Heart right ventricle (tissue), 16 donors: ENCODE data around the gene KLRG1. TPM values are rescaled to one million over a fixed set of nuclear protein-coding genes. Genes with fewer than 3 reads are reported as not detected.
A peak's percentile ranks its signal among the peaks of the same experiment; 100 is the strongest.

Source experiments
- ATAC-seq, 8 donors: fragments of 200-7000 bp; cut with Tn5 transposase; one replicate each; pipeline ENCODE4 v1.9.1; 2020; ENCODE audit warnings: mild to moderate bottlenecking in 8 of 8, moderate library complexity in 8 of 8, moderate number of reproducible peaks in 1 of 8
- DNase-seq, 2 donors: peaks; one replicate each; pipeline ENCODE4 v3.0.0-alpha.2; 2020
- H3K27ac ChIP-seq, 10 donors: fragments of 200-600 bp; sonication (generic) in 2 of 10; one replicate each; pipeline versions ENCODE4 v1.5.0 to v1.8.0; 2020 to 2022; ENCODE audit warnings: mild to moderate bottlenecking in 3 of 10
- H3K27me3 ChIP-seq, 7 donors: fragments of 200-600 bp; one replicate each; pipeline ENCODE4 v1.8.0; 2021 to 2022; ENCODE audit warnings: mild to moderate bottlenecking in 2 of 7
- H3K36me3 ChIP-seq, 9 donors: fragments of 200-600 bp; sonication (generic) in 1 of 9; one replicate each; pipeline versions ENCODE4 v1.5.0 to v1.8.0; 2020 to 2022; ENCODE audit warnings: mild to moderate bottlenecking in 2 of 9
- H3K4me1 ChIP-seq, 9 donors: fragments of 200-600 bp; sonication (generic) in 1 of 9; one replicate each; pipeline versions ENCODE4 v1.5.0 to v1.8.0; 2020 to 2022; ENCODE audit warnings: mild to moderate bottlenecking in 4 of 9
- H3K4me3 ChIP-seq, 10 donors: fragments of 200-600 bp; sonication (generic) in 2 of 10; one replicate each; pipeline versions ENCODE4 v1.5.0 to v1.8.0; 2020 to 2022; ENCODE audit warnings: mild to moderate bottlenecking in 7 of 10, moderate library complexity in 2 of 10
- H3K9me3 ChIP-seq, 11 donors: fragments of 200-600 bp in 10 of 11; sonication (generic) in 2 of 11; one replicate each; pipeline versions ENCODE4 v1.5.0 to v1.8.0; 2013 to 2022; ENCODE audit warnings: mild to moderate bottlenecking in 2 of 11, control low read depth in 1 of 11, moderate library complexity in 1 of 11
- CTCF ChIP-seq, 9 donors: fragments of 200-600 bp; sonication (generic) in 2 of 9; IDR thresholded peaks; one replicate each; pipeline versions ENCODE4 v1.5.0 to v1.8.0; 2021 to 2022; ENCODE audit warnings: antibody characterized with exemption in 9 of 9, mild to moderate bottlenecking in 5 of 9, moderate library complexity in 1 of 9
- WGBS, 2 donors: extraction: QIAGEN DNeasy Blood & Tissue Kit; methylation state at CpG; one replicate each; pipeline ENCODE4 v1.1.7; 2013; ENCODE audit warnings: inconsistent platforms in 1 of 2; 5-methylcytosine and 5-hydroxymethylcytosine counted together
- intact Hi-C, 10 donors: fragments of 100-400 bp; cut with DNase I; formaldehyde crosslinking; loops; one replicate each; pipeline versions ENCODE4 v1.11.1 to v1.14.2; 2022
- polyA plus RNA-seq, 2 donors: library from polyadenylated mRNA; stranded (reverse); fragments of 200-250 nt; gene quantifications; one replicate each; pipeline ENCODE4 v1.2.3, GENCODE V29; 2013
- total RNA-seq, 10 donors: library from RNA; stranded (reverse); fragmentation: NEBNext Ultra II Directional in 3 of 10; extraction: Animal tissue kit (Norgen Biotek cat#: 25700) in 3 of 10; gene quantifications; one replicate each; pipeline versions ENCODE4 v1.2.1 to v1.2.4, GENCODE V29; 2021 to 2023
- donor health status: Arrhythmogenic right ventricular cardiomyopathy.
- donor health status: ischemic (EF 13 %, LVEDD 7.1; RV severe dilation, severe dysfunction).
- donor health status: healthy with polysubstance abuse.
- donor health status: DM: no; HTN: yes; CAD: no.
- donor health status: DM: no; HTN: no; CAD: no.
- donor health status: ischemic (EF 25% LVEDD 6.9; RV normal size, moderate dysfunction).
- donor health status: ischemic (EF 25% LVEDD 5.7; RV mildly dilated, moderate dysfunction).
- donor health status: healthy.
- donor health status: DM: yes; HTN: yes; CAD: no.
- donor health status: Ischemic cardiomyopathy.
- donor health status: ischemic (EF 35%, LVEDD 5.7; RV mildly dilated, moderate dysfunction).
- donor health status: nonischemic (EF 11% LVEDD 7.7; RV severe dilation, severe dysfunction).
- donor health status: DM: yes; HTN: yes; CAD: no.
- donor health status: PGD.
- donor health status: ischemic (EF 29% LVEDD 5.4; RV normal size, mild dysfunction).
- donor health status: nonischemic (EF 23%, LVEDD 6.1; RV moderate dilation, normal function).

Gene KLRG1
- total and polyA plus RNA-seq, 12 donors: 1.7 to 9.2 (median 3.9) TPM

- 92 to 97% methylated on average over 1 of the region's 1 CpG for WGBS, 2 donors
- DNase-seq (no peak), ATAC-seq (no peak)
- Histone ChIP-seq H3K27me3 (no peaks in the 10 kb centered on the region), H3K27ac (no peak overlapping the region), H3K9me3 (peaks cover 0 to 5% (median 0%) of the 10 kb centered on the region in 11 donors), H3K36me3 (no peaks in the 10 kb centered on the region), H3K4me3 (no peak overlapping the region), H3K4me1 (peaks cover 0 to 4% (median 0%) of the 10 kb centered on the region in 9 donors)
- intact Hi-C loops: loop anchor here (5.0 to 10.0 kb wide), 7 partner anchors 360 to 505 kb away; partner anchors contain the start of gene CLEC4E (in 3 of the 10)
- TF ChIP-seq CTCF (IDR thresholded peaks at IDR 0.05): no peak
These were observed 57.8 kb downstream of the KLRG1 start for GRCh38 chr12:9047105-9047504.

GRCh38 chr12:9048930-9049329, 59.6 kb downstream of the KLRG1 start:
- no peak overlapping the region for H3K4me3 ChIP-seq
- WGBS, 2 donors: 96 to 97% methylated on average over 2 of the region's 2 CpGs
- ATAC-seq (no peak), DNase-seq (no peak)
- H3K4me1 ChIP-seq: peaks cover 0 to 4% (median 0%) of the 10 kb centered on the region in 9 donors
- no peak for TF ChIP-seq CTCF (IDR thresholded peaks at IDR 0.05)
- H3K36me3 ChIP-seq: no peaks in the 10 kb centered on the region
- H3K27me3 ChIP-seq: no peaks in the 10 kb centered on the region
- H3K27ac ChIP-seq: no peak overlapping the region
- H3K9me3 ChIP-seq: peaks cover 0 to 5% (median 0%) of the 10 kb centered on the region in 11 donors
- intact Hi-C loops: loop anchor here (5.0 to 10.0 kb wide), 7 partner anchors 362 to 507 kb away; partner anchors contain the start of gene CLEC4E (in 3 of the 10)

- intact Hi-C loops: loop anchor here (5.0 to 10.0 kb wide), 7 partner anchors 362 to 507 kb away; partner anchors contain the start of gene CLEC4E (in 3 of the 10)
- H3K4me1 ChIP-seq: peaks cover 0 to 4% (median 0%) of the 10 kb centered on the region in 9 donors
- DNase-seq: no peak
- H3K27me3 ChIP-seq: no peaks in the 10 kb centered on the region
- no peaks in the 10 kb centered on the region for H3K36me3 ChIP-seq
- peak in 8 of 9 donors; percentile 9 to 69 (median 60) for TF ChIP-seq CTCF (IDR thresholded peaks at IDR 0.05)
- no peak overlapping the region for H3K27ac ChIP-seq
- 22 to 23% methylated on average over 6 of the region's 6 CpGs for WGBS, 2 donors
- no peak overlapping the region for H3K4me3 ChIP-seq
- H3K9me3 ChIP-seq: peaks cover 0 to 5% (median 0%) of the 10 kb centered on the region in 11 donors
- ATAC-seq: peak in 3 of 8 donors; percentile 22 to 53 (median 42)
These were observed 60.3 kb downstream of the KLRG1 start for GRCh38 chr12:9049520-9050133.

- H3K9me3 ChIP-seq: peaks cover 0 to 3% (median 0%) of the 10 kb centered on the region in 11 donors
- no peak for DNase-seq
- 85% methylated on average over 15 of the region's 15 CpGs for WGBS, 2 donors
- TF ChIP-seq CTCF (IDR thresholded peaks at IDR 0.05): no peak
- H3K27ac ChIP-seq: peak overlapping the region in 1 of 10 donors; percentile 3
- no peak overlapping the region for H3K4me3 ChIP-seq
- H3K4me1 ChIP-seq: peaks cover 0 to 4% (median 0%) of the 10 kb centered on the region in 9 donors
- H3K27me3 ChIP-seq: no peaks in the 10 kb centered on the region
- H3K36me3 ChIP-seq: no peaks in the 10 kb centered on the region
- intact Hi-C loops: loop anchor here in 1 of 10 donors (10.0 kb wide), 1 partner anchor 366 kb away; no protein-coding TSS in a partner anchor
- ATAC-seq: peak in 6 of 8 donors; percentile 7 to 47 (median 23)
These were observed 61.3 kb downstream of the KLRG1 start for GRCh38 chr12:9050521-9051157.
